ENCODE measurements around the gene PPID. TPM values are rescaled to one million over a fixed set of nuclear protein-coding genes. Genes with fewer than 3 reads are reported as not detected.
"Not testable (repeated sequence)": the region's sequence is repeated elsewhere in the genome, so short reads cannot be mapped to it uniquely, and the experiment has no call there.

PPID gene
- total RNA-seq, 1 experiment from 2014 or later = 40.8 TPM

DNA sequence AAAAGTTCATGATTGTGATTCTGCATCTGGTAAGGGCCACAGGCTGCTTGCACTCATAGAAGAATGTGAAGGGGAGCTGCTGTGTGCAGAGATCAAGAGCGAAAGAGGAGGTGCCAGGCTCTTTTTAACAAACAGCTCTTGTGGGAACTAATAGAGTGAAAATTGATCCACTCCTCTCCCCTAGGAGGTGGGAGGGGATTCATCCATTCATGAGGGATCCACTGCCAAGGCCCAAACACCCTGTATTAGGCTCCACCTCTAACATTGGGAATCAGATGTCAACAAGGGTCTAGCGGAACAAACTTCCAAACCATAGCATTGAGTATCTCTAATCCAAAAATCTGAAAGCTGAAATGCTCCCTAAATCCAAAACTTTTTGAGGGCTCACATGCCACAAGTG is 16.4 kb upstream of the PPID start:
- no peak for DNase-seq (ENCODE audit: extremely low read depth, low read depth)

DNA sequence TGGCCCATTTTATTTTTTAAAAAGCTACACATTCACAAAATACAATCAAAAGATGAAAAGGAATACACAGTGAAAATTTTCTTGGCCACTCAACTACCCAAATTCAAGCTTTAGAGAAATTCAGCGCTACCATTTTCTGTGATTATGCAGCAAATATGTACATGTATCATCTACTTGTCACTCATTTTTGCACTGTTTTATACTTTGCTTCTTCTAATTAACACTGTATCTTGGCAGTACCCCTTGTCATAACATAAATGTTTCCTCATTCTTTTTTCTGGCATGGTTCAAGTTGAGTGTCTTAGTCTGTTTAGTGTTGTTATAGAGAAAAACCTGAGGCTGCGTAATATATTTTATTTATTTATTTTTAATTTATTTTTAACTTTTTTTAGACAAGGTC is 15.7 kb upstream of the PPID start:
- no peak for DNase-seq (ENCODE audit: extremely low read depth, low read depth)

DNA sequence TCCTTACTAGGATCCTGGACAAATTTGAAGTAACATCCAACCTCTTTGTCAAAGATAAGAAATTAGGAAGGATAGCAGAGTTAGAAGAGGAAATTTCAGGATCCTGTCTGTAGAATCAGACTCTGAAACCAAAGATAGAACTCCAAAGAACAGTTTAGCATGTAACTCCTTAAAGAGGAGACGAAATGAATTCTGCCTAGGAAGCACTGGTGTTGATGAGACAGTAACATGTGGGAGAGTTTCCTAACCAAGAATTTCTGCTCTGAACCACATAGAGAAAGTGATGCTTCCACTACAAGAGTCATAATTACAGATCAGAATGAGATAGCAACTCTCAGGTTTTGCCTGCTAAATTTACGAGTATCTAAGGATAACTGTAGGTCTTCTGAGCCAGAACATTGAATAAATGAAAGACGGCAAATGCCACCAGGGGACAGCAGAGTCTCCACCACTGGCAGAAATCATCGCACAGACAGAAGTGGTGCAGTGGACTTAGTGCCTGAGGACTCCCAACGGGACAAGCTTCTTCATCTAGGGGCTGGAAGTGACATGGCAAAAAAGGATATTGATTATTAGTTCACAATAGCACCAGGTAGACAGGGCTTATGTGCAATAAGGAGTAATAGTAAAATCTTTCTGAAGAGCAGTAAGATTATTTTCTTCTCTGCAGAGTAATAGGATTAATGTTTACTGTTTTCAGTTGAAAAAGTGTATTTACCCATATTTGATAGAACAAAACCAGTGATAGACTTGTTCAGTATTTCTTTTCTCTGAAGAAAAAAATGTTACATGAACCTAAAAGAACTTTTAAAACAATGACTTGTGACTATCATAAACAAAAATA is 6.7 kb upstream of the PPID start:
- DNase-seq (ENCODE audit: extremely low read depth, low read depth) = peak; percentile 45

DNA sequence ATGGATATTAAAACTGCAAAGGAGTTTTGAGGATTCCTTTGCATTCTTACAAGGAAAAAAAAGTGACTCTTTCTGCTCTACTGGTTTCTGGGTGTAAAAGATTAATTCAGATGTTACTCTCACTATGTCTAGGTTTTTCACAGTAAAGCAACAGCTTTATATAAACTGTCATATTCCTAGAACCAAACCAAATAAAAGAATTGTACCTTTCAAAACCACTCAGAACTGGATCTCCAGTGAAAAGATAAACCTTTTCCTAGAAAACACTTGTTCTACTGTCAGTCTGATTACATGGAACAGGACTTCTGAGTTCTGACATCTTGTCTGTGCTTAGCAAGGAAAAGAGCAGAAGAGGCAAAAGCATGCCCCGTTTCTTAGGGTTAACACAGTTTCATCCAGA is 5.0 kb upstream of the PPID start:
- DNase-seq (ENCODE audit: extremely low read depth, low read depth) = no peak

DNA sequence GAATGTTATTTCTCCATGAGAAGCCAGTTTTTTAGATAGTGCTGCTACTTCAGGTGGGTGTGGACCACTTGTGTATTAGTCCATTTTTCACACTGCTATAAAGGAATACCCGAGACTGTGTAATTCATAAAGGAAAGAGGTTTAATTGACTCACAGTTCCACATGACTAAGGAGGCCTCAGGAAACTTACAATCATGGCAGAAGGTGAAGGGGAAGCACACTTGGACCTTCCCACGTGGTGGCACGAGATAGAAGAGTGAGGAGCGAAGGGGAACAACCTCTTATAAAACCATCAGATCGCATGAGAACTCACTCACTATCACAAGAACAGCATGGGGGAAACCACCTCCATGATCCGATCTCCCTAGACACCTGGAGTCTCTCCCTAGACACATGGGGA is 3.4 kb upstream of the PPID start:
- no peak for DNase-seq (ENCODE audit: extremely low read depth, low read depth)

DNA sequence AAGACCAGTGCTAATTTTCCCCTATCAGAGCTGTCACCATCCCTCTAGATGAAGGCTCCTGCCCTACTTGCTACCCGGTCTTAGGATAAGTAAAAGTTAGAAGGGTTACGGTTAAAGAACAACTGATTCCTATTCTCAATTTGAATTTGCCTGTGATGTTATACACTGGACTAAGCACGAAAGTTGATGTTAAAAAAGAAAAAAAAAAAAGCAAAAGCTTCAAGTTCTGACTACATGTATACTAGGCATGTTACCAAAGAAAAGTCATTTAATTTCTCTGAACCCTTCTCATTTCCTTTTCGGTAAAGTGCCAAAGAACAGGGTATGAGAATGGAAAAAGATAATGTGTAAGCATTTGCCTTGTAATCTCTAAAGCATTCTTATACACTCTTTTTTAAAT is 1.4 kb upstream of the PPID start:
- no peak for DNase-seq (ENCODE audit: extremely low read depth, low read depth)

DNA sequence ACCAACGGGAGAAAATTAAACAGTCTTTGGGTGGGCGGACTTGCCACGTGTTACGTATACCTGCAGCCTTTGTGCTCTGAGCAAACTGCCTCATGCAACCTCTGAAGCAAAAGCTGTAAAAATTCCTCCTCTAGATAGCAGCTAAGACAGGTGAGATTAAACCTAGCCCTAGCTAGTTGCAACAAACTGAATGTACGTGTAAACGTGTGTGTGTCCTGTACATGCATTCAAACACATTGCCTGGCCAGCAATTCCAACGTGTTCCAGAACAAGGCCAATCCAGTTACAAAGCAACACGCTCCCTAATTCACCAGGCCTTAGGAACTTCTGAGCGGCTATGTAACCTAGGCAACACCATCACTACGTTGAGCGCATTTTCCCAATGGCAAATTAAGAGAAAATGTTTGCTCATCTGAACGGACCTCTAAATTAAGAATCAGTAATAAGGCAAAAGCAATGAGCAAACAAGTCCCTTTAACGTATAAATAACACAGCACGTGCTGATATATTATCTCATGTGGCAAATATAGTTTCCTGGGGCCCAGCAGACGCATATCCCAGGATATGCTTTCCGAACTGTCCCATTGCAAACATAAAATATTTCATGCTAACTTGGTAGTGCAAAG is 792 bp downstream of the PPID start:
- no peak for DNase-seq (ENCODE audit: extremely low read depth, low read depth)

DNA sequence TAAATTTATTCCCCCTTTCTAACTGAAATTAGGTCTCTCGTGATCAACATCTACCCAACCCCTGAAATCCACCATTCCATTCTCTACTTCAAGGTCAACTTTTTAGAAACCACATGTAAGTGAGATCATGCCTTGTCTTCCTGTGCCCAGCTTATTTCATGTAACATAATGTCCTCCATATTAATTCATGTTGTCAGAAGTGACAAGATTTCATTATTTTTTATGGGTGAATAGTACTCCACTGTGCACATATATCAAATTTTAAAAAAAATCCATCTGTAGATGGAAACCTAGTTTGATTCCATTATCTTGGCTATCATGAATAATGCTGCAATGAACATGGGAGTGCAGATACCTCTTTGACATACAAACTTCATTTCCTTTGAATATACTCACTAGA is 1.5 kb downstream of the PPID start:
- no peak for DNase-seq (ENCODE audit: extremely low read depth, low read depth)

DNA sequence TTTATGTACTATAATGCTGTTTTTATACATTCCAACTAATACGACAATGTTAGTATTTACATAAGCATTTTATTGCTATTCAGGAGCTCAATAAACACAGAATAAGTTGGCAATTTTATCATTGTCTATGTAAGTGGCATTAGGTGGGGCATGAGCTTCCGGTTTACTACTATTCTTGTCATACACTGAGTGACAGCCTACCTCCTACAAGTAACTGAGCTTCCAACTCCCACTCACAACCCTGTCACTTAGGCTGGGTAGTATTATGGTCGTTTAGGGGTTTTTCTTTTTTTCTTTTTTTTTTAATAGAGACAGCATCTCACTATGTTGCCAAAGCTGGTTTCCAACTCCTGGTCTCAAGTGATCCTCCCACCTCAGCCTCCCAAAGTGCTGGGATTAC is 7.4 kb downstream of the PPID start:
- no peak for DNase-seq (ENCODE audit: extremely low read depth, low read depth)

DNA sequence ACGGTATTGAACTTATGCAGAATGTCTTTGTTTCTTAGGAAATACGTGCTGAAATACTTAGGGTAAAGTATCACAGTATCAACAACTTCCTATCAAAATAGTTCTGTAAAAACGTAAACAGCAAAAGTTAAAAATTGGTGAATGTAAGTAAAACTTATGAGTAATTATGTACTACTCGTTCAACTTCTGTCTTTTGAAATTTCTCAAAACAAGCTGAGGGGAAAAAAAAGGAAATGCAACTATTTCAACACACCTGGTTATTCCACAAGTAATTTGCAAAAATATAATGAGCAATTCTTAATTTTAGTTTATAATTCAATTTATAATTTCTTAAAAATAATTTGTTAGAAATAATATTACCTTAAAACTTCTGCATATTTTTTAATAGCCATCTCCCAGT is 8.3 kb downstream of the PPID start:
- DNase-seq (ENCODE audit: extremely low read depth, low read depth) = no peak

DNA sequence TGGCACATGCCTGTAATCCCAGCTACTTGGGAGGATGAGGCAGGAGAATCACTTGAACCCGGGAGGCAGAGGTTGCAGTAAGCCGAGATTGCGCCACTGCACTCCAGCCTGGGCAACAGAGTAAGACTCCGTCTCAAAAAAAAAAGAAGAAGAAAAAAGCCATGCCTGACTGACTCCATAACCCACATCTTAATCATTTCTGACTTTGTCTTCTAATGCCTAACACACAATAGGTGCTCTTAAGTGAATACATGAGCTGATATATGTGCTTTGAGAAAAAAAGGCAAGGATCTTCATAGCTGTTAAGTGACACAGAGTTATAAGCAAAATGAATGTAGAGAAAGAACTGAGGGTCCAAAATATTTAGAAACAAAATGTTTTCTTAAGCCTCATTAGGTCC is 10.6 kb downstream of the PPID start:
- DNase-seq (ENCODE audit: extremely low read depth, low read depth) = not testable (repeated sequence)

DNA sequence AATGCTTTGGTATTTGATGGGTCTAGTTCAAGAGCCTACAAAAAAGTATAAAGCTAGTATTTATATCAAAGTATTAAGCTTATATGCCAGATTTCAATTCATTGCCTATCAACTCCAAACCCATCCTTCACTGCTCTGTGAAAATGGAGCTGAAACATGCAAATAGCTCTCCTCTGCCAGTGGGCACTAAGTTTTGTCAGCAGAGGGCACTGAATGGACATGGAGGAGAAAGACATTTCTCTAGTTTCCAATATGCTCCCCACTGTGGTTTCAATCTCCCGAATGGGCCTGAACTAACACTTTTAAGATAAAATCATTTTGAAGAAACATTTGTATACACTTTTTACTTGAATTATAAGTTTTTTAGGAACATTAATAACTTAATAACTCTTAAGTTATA is 12.4 kb downstream of the PPID start:
- DNase-seq (ENCODE audit: extremely low read depth, low read depth) = no peak

DNA sequence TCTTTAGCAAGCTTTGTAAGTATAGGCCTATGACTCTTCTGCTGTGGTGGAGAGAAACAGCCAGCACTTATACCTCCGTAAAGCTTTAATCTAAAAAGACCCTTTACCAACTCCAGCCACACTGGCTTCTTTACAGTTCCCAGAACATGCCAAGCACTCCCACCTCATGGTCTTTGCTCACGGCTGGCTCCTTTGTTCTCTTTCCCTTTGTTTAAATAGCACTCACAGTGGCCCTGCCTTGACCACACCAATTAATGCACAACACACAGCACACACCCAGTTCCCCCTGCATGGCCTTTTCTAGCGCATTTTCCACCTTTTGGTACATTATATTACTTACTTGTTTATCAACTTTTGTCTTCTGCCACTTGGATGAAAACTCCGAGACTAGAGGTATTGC is 18.9 kb downstream of the PPID start:
- DNase-seq (ENCODE audit: extremely low read depth, low read depth) = no peak

DNA sequence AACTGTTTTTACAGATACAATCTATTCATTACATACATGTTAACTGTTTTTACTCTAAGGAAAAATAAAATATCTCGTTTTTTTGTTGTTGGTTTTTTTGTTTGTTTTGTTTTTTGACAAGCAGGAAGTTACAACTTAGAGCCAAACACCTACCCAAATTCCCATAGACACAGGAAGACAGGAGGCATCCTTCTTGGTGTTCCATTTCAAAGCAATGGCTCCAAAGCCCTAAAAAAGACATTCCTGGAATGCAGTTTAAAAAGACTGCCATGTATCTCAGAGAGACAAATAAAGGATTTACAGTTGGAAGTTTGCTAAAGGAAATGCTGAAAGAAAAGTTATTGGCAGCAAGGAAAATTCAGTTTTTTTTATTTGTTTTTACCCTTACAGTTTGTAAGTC is 34.4 kb downstream of the PPID start:
- no peak for DNase-seq (ENCODE audit: extremely low read depth, low read depth)

DNA sequence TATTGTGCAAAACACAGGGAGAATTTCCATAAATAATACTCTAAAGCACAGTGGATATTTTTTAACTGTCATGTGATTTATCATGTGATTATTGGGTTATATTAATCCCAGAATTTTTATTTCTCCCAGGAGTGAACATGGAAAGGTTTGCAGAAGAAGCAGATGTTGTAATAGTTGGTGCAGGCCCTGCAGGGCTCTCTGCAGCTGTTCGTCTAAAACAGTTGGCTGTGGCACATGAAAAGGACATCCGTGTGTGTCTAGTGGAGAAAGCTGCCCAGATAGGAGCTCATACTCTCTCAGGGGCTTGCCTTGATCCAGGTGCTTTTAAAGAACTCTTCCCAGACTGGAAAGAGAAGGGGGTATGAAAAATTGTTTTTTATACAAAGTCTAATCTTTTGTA is 41.1 kb downstream of the PPID start:
- no peak for DNase-seq (ENCODE audit: extremely low read depth, low read depth)

DNA sequence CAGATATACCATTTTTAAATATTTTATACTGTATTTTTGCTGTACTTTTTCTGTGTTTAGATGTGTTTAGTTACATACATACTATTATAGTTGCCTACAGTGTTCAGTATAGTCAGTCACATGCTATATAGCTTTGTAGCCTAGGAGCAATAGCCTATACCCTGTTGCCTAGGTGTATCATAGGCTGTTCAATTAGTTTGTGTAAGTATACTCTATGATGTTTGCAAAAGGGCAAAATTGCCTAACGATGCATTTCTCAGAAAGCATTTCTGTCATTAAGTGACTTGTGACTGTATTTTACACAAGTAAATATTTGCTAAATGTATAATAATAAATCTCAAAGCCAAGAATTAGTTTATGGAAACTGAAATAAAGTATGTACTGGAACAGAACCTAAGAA is 41.6 kb downstream of the PPID start:
- no peak for DNase-seq (ENCODE audit: extremely low read depth, low read depth)

DNA sequence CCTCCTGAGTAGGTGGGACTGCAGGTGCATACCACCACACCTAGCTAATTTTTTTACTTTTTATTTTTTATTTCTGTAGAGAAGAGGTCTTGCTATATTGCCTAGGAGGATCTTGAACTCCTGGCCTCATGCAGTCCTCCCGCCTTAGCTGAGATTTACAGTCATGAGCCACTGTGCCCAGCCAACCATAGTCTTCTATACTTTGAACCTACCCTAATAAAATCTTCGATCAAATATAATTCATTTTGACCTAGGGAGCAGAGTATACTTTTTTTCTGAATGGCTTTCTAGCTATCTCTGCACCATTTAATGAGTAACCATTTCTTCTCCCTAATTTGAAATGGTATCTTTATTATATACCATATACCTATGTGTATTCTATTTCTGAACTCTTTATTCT is 44.4 kb downstream of the PPID start:
- DNase-seq (ENCODE audit: extremely low read depth, low read depth) = no peak

DNA sequence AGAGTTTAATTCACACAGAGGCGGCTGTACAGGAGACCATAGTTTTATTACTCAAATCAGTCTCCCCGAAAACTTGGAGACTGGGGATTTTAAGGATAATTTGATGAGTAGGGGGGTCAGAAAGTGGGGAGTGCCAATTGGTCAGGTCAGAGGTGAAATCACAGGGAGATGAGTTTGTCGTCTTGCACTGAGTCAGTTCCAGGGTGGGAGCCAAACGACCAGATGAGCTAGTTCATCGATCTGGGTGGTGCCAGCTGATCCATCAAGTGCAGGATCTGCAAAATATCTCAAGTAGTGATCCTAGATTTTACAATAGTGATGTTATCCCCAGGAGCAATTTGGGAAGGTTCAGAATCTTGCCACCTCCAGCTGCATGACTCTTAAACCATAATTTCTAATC is 47.1 kb downstream of the PPID start:
- no peak for DNase-seq (ENCODE audit: extremely low read depth, low read depth)

DNA sequence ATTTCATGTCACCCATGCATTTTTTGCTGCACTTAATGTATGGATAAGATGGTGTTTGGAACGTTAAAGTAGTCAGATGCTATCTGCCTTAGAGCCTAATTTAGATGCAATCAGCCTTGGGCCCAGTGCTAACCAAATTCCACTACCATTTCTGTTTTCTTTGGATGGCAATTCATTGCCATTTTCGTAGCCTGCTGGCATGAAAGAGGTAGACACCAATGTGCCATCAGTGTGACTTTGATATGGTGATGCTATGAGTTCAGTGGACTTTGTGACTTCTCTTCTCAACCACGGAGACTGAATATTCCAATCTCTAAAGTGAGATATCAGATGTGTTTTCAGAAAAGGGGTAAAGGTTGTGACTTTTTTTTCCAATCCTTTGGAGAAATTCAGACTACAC is 49.6 kb downstream of the PPID start:
- DNase-seq (ENCODE audit: extremely low read depth, low read depth) = no peak

DNA sequence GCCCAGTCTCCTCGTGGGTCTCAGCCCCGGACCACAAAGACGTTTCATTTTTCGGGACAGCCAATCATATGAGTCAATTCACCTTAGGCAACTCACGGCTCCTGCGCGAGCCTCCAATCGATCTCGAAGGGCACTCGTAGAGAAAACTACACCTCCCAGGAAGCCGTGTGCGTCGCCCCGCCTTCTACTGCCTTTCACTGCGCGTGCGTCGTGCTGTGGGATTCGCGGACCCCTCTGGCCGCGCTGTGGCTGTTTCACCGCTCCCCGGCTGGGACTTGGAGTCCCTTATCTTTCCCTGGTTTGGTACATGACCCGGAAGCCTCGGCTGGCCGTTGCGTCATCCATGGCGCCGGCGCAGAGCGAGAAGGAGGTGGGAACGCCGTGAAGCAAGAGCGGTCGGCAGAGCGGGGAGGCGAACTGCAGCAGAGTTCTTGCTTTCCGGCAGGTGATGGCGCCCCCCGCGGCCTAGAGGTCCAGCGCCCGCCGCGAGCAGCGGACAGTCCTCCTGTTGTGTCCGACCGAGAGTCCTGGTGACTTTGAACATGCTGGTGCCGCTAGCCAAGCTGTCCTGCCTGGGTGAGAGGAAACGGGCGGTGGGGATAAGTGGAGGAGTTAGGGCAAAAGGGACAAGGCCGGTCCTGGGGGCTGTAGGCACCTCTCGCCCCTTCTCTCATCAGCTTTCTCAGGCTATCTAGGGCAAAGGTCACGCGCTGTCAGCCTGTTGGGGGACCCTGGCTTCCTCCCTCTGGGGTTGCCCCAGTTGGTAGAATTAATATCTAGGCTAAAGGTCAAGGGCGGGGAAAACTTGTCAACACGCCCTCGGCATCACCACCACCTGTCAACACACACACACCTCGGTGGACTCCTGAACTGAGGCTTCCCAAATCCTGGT is 51.0 kb downstream of the PPID start, which contains the start of gene ETFDH:
ETFDH (plus strand) TSS at position 382 of the 892 bp plus-strand sequence; CDS start at position 543, 161 bp downstream.
- peak; percentile 97 for DNase-seq (ENCODE audit: extremely low read depth, low read depth)

DNA sequence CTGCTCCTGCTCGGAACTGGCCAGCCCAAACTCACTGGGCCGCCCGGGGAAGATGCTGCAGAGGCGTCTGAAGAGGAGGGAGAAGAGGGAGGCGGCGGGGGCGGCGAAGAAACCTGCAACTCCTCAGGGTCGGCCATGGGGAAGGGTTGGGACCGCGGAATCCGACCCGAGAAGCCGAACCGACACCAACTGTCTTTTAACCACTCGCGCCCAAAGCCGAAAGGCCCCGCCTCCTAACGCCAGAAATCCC is 51.6 kb downstream of the PPID start, which contains the start of gene C4orf46:
C4orf46 (minus strand) TSS at position 223 of the 250 bp plus-strand sequence; CDS start at position 137, 86 bp downstream.
- no peak for DNase-seq (ENCODE audit: extremely low read depth, low read depth)
